ENCODE data around the gene SWAP70.

Gene SWAP70

GRCh38 chr11:9763301-9763700, 99.4 kb downstream of the SWAP70 start:
- no peaks in the 10 kb centered on the region for H3K36me3 ChIP-seq (ENCODE audit: control insufficient read depth, low read length)
- H3K4me3 ChIP-seq (ENCODE audit: low read length): no peak overlapping the region
- TF ChIP-seq EZH2phosphoT487 (IDR thresholded peaks at IDR 0.05; ENCODE audit: borderline replicate concordance, low read length) (no peak), CTCF (IDR thresholded peaks at IDR 0.05; ENCODE audit: low read depth, low read length, poor library complexity, severe bottlenecking) (no peak)
- H3K27ac ChIP-seq (ENCODE audit: low read depth, low read length): no peak overlapping the region
- H4K20me1 ChIP-seq (ENCODE audit: control insufficient read depth, insufficient read depth, low read depth, low read length): no peaks in the 10 kb centered on the region
- peaks cover 22% of the 10 kb centered on the region for H3K4me1 ChIP-seq (ENCODE audit: control insufficient read depth, low read length)
- H3K79me2 ChIP-seq (ENCODE audit: control insufficient read depth, low read length): peaks cover 38% of the 10 kb centered on the region
- no peaks in the 10 kb centered on the region for H3K9me2 ChIP-seq (replicated peaks; ENCODE audit: control insufficient read depth, low read length)
- H3K9me3 ChIP-seq (ENCODE audit: control insufficient read depth, insufficient read depth, low read length): no peaks in the 10 kb centered on the region
- H3F3A ChIP-seq (ENCODE audit: control insufficient read depth, insufficient read depth): no peaks in the 10 kb centered on the region
- H3K4me2 ChIP-seq (ENCODE audit: low read length): no peak overlapping the region
- H3K27me3 ChIP-seq (ENCODE audit: control insufficient read depth, low read length): no peaks in the 10 kb centered on the region

- Histone ChIP-seq H3K36me3 (ENCODE audit: control insufficient read depth, low read length) (no peaks in the 10 kb centered on the region), H3K4me2 (ENCODE audit: low read length) (no peak overlapping the region), H4K20me1 (ENCODE audit: control insufficient read depth, insufficient read depth, low read depth, low read length) (no peaks in the 10 kb centered on the region), H3K27ac (ENCODE audit: low read depth, low read length) (no peak overlapping the region), H3K9me3 (ENCODE audit: control insufficient read depth, insufficient read depth, low read length) (no peaks in the 10 kb centered on the region), H3F3A (ENCODE audit: control insufficient read depth, insufficient read depth) (no peaks in the 10 kb centered on the region), H3K4me1 (ENCODE audit: control insufficient read depth, low read length) (peaks cover 4% of the 10 kb centered on the region; the same call in 1 of the 2 replicates), H3K9me2 (replicated peaks; ENCODE audit: control insufficient read depth, low read length) (no peaks in the 10 kb centered on the region), H3K4me3 (ENCODE audit: low read length) (no peak overlapping the region), H3K79me2 (ENCODE audit: control insufficient read depth, low read length) (peaks cover 19% of the 10 kb centered on the region), H3K27me3 (ENCODE audit: control insufficient read depth, low read length) (no peaks in the 10 kb centered on the region)
- TF ChIP-seq CTCF (IDR thresholded peaks at IDR 0.05; ENCODE audit: low read depth, low read length, poor library complexity, severe bottlenecking) (no peak), EZH2phosphoT487 (IDR thresholded peaks at IDR 0.05; ENCODE audit: borderline replicate concordance, low read length) (no peak)
These were observed 101.6 kb downstream of the SWAP70 start for GRCh38 chr11:9765320-9766101.

DNA sequence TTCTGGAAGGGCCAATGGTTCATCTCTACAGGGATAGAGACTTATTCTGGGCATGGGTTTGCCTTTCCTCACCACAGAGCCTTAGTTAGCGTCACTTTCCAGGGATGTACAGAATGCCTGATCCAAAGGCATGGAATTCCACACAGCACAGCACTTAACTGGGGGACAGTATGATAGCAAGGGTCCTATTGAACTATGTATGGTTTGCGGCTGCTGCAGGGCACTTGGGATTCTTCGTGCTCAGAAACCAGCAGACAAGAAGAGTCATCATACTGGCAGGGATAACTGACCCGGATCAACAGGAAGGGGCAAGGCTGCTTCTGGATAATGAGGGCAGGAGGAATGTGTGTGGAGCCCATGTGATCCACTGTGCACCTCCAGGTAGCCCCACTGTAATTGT, 105.7 kb downstream of the SWAP70 start:
- no peak overlapping the region for H3K4me2 ChIP-seq (ENCODE audit: low read length)
- no peak for TF ChIP-seq EZH2phosphoT487 (IDR thresholded peaks at IDR 0.05; ENCODE audit: borderline replicate concordance, low read length)
- no peak for TF ChIP-seq CTCF (IDR thresholded peaks at IDR 0.05; ENCODE audit: low read depth, low read length, poor library complexity, severe bottlenecking)

More for the DNA sequence above, 105.7 kb downstream of the SWAP70 start:
- H3K27ac ChIP-seq (ENCODE audit: low read depth, low read length): no peak overlapping the region
- H3K4me1 ChIP-seq (ENCODE audit: control insufficient read depth, low read length): peaks cover 4% of the 10 kb centered on the region; the same call in 1 of the 2 replicates
- peaks cover 2% of the 10 kb centered on the region; the same call in 1 of the 2 replicates for H3K79me2 ChIP-seq (ENCODE audit: control insufficient read depth, low read length)
- no peaks in the 10 kb centered on the region for H3F3A ChIP-seq (ENCODE audit: control insufficient read depth, insufficient read depth)
- no peaks in the 10 kb centered on the region for H3K27me3 ChIP-seq (ENCODE audit: control insufficient read depth, low read length)
- H3K36me3 ChIP-seq (ENCODE audit: control insufficient read depth, low read length): no peaks in the 10 kb centered on the region
- H3K9me2 ChIP-seq (replicated peaks; ENCODE audit: control insufficient read depth, low read length): no peaks in the 10 kb centered on the region
- no peaks in the 10 kb centered on the region for H4K20me1 ChIP-seq (ENCODE audit: control insufficient read depth, insufficient read depth, low read depth, low read length)
- H3K9me3 ChIP-seq (ENCODE audit: control insufficient read depth, insufficient read depth, low read length): no peaks in the 10 kb centered on the region
- H3K4me3 ChIP-seq (ENCODE audit: low read length): no peak overlapping the region
